ENCODE results near the gene SND1. TPM values are rescaled to one million over a fixed set of nuclear protein-coding genes. Genes with fewer than 3 reads are reported as not detected.

The SND1 gene
- total RNA-seq (100 to 1,000 TPM in 1 of 2 donors, 10 to 100 TPM in 1; 73.9 to 214 TPM), polyA plus RNA-seq (10 to 100 TPM; 59.4 to 94.3 TPM)

DNA sequence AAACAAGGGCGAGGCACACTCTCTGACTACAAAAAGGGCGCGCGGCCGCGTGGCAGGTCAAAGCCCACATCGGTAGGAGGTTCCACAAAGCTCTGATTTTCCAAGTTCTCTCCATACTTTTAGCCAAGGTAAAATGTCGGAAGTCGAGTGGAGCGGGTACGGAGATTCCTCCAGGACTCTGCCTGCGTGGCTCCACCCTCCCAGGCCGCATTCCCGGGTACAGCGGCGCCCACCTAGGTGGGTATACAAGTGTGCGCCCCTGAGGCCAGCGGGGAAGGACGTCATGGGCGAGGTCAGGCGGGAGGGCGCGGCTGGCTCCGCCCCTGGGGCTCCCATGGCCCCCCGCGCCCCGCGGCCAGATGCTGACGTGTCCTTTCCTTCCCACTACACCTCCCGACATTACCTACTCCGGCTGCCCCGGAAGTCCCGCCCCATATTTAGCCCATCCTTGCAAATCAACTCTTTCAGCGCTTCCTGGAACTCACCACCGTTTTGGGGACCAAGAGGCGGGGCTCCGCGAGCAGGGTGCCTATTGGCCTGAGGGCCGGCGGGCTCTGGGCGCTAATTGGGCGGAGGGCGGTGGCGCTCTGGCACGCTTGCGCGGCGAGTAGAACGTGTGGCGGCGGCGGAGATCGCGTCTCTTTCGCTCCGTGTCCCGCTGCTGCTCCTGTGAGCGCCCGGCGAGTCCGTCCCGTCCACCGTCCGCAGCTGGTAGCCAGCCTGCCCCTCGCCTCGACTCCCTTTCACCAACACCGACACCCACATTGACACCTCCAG is at the start of gene SND1:
Gene SND1 (plus strand): TSS at position 639 of the 777 bp plus-strand sequence. CDS start 180 bp downstream, outside the sequence.
- peak within 1 kb of the TSS; percentile 77 to 91 (median 90) for H3K4me3 ChIP-seq (ENCODE audit: low read depth in 1 of 3, low read length in 3 of 3)
- peaks cover 6 to 39% (median 23%) of the 10 kb centered on the region in 4 donors for H3K4me1 ChIP-seq (ENCODE audit: control insufficient read depth in 4 of 4, insufficient read depth in 4 of 4, low read length in 3 of 4)
- H3K27ac ChIP-seq (ENCODE audit: low read depth in 1 of 2, low read length in 2 of 2): peak within 1 kb of the TSS; percentile 92 to 96
- H3K27me3 ChIP-seq (ENCODE audit: control insufficient read depth in 4 of 4, insufficient read depth in 4 of 4, low read length in 3 of 4): no peaks in the 10 kb centered on the region
- under 1% methylated on average over 67 of the region's 67 CpGs for WGBS
- peaks cover 0 to 2% (median 0%) of the 10 kb centered on the region in 4 donors for H3K36me3 ChIP-seq (ENCODE audit: control insufficient read depth in 4 of 4, insufficient read depth in 3 of 4, low read depth in 1 of 4, low read length in 3 of 4)
- no peaks in the 10 kb centered on the region for H3K9me3 ChIP-seq (ENCODE audit: control insufficient read depth in 4 of 4, low read length in 3 of 4)
- peak; percentile 36 for TF ChIP-seq FOXA2 (IDR thresholded peaks at IDR 0.05)
- peak; percentile 85 for TF ChIP-seq YY1 (IDR thresholded peaks at IDR 0.05)
- TF ChIP-seq ATF3 (IDR thresholded peaks at IDR 0.05): peak; percentile 53
- peak; percentile 52 for TF ChIP-seq FOXA1 (IDR thresholded peaks at IDR 0.05)
- TF ChIP-seq NR2F2 (IDR thresholded peaks at IDR 0.05): peak; percentile 74
- peak; percentile 64 to 75 for TF ChIP-seq HNF4A (conservative IDR thresholded peaks at IDR 0.05)
- no peak for TF ChIP-seq ZBTB33 (IDR thresholded peaks at IDR 0.05)
- peak; percentile 78 for TF ChIP-seq REST (IDR thresholded peaks at IDR 0.05)
- peak; percentile 69 to 81 for TF ChIP-seq JUND (IDR thresholded peaks at IDR 0.05)
- TF ChIP-seq, protein P1, sequence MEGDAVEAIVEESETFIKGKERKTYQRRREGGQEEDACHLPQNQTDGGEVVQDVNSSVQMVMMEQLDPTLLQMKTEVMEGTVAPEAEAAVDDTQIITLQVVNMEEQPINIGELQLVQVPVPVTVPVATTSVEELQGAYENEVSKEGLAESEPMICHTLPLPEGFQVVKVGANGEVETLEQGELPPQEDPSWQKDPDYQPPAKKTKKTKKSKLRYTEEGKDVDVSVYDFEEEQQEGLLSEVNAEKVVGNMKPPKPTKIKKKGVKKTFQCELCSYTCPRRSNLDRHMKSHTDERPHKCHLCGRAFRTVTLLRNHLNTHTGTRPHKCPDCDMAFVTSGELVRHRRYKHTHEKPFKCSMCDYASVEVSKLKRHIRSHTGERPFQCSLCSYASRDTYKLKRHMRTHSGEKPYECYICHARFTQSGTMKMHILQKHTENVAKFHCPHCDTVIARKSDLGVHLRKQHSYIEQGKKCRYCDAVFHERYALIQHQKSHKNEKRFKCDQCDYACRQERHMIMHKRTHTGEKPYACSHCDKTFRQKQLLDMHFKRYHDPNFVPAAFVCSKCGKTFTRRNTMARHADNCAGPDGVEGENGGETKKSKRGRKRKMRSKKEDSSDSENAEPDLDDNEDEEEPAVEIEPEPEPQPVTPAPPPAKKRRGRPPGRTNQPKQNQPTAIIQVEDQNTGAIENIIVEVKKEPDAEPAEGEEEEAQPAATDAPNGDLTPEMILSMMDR (IDR thresholded peaks at IDR 0.05; ENCODE audit: low read depth, low read length, missing input control): no peak
- TF ChIP-seq TAF1 (conservative IDR thresholded peaks at IDR 0.05): peak; percentile 78
- TF ChIP-seq EGR1 (IDR thresholded peaks at IDR 0.05; ENCODE audit: low read depth in 2 of 2): no peak
- peak; percentile 35 for TF ChIP-seq RAD21 (IDR thresholded peaks at IDR 0.05)
- TF ChIP-seq HNF4G (IDR thresholded peaks at IDR 0.05): no peak
- TF ChIP-seq RXRA (IDR thresholded peaks at IDR 0.05): peak; percentile 53 to 61
- TF ChIP-seq SP1 (IDR thresholded peaks at IDR 0.05): peak; percentile 89
- TF ChIP-seq, protein P2, sequence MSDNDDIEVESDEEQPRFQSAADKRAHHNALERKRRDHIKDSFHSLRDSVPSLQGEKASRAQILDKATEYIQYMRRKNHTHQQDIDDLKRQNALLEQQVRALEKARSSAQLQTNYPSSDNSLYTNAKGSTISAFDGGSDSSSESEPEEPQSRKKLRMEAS (IDR thresholded peaks at IDR 0.05): peak; percentile 37
- peak; percentile 78 to 94 for TF ChIP-seq GABPA (IDR thresholded peaks at IDR 0.05 in 1 of 2, conservative IDR thresholded peaks at IDR 0.05 in 1 of 2)
- peak; percentile 97 for DNase-seq (ENCODE audit: low spot score)
- peak within 1 kb of the TSS; percentile 80 to 90 for H3K9ac ChIP-seq (ENCODE audit: low read depth in 1 of 2, low read length in 2 of 2)

All from liver (tissue), 9 donors.